Common myeloid progenitor, CD34-positive (primary cell): ENCODE data around the gene GPLD1. TPM values are rescaled to one million over a fixed set of nuclear protein-coding genes. Genes with fewer than 3 reads are reported as not detected.

ENCODE experiments used
- CTCF ChIA-PET: fragments of 350-600 bp; sonication (Branson Sonifier 250); formaldehyde crosslinking; loops from one replicate; lab custom pipeline; 2021; ENCODE audit warnings: antibody characterized with exemption; lab: Charles Lee
- POLR2A ChIA-PET: fragments of 350-600 bp; sonication (Branson Sonifier 250); formaldehyde crosslinking; loops from one replicate; lab custom pipeline; 2021; ENCODE audit warnings: antibody characterized with exemption; lab: Charles Lee
- DNase-seq, 3 donors: peaks; one replicate each; pipeline versions ENCODE4 v3.0.0 to v3.0.0-alpha.2; 2013
- H3K27ac ChIP-seq, 2 experiments: 1 replicate in 1 of 2; 2 replicates in 1 of 2; pipeline ENCODE4 v1.7.0; 2013; ENCODE audit warnings: inconsistent platforms in 2 of 2, low read length in 2 of 2, mild to moderate bottlenecking in 2 of 2, low read depth in 1 of 2, moderate library complexity in 1 of 2; ENCODE audit not compliant: severe bottlenecking in 2 of 2, insufficient read depth in 1 of 2, poor library complexity in 1 of 2
- H3K27me3 ChIP-seq, 5 experiments: replicated peaks in 2 of 5; 1 replicate in 3 of 5; 2 replicates in 2 of 5; pipeline versions ENCODE4 v1.6.1 to v1.7.0; 2013; ENCODE audit warnings: low read length in 4 of 5, mild to moderate bottlenecking in 2 of 5, moderate library complexity in 2 of 5, inconsistent platforms in 1 of 5; ENCODE audit not compliant: insufficient read depth in 5 of 5, control insufficient read depth in 4 of 5
- H3K36me3 ChIP-seq, 4 experiments: 1 replicate in 2 of 4; 2 replicates in 2 of 4; pipeline versions ENCODE4 v1.6.1 to v1.7.0; 2013; ENCODE audit warnings: low read length in 3 of 4, control low read depth in 1 of 4, mild to moderate bottlenecking in 1 of 4; ENCODE audit not compliant: control insufficient read depth in 4 of 4, insufficient read depth in 4 of 4
- H3K4me1 ChIP-seq, 4 experiments: 1 replicate in 3 of 4; 2 replicates in 1 of 4; pipeline versions ENCODE4 v1.6.1 to v1.7.1; 2013; ENCODE audit warnings: low read length in 3 of 4, mild to moderate bottlenecking in 3 of 4, control low read depth in 1 of 4, inconsistent platforms in 1 of 4, moderate library complexity in 1 of 4; ENCODE audit not compliant: control insufficient read depth in 4 of 4, insufficient read depth in 4 of 4; ENCODE audit errors: control extremely low read depth in 1 of 4
- H3K4me3 ChIP-seq, 7 experiments: 1 replicate in 4 of 7; 2 replicates in 3 of 7; pipeline versions ENCODE4 v1.5.1 to v1.7.0; 2013; ENCODE audit warnings: mild to moderate bottlenecking in 7 of 7, low read length in 6 of 7, moderate library complexity in 6 of 7, inconsistent platforms in 2 of 7, low read depth in 2 of 7, control low read depth in 1 of 7; ENCODE audit not compliant: insufficient read depth in 4 of 7, control insufficient read depth in 1 of 7; ENCODE audit errors: extremely low read depth in 1 of 7
- H3K9me3 ChIP-seq, 5 experiments: 1 replicate in 4 of 5; 2 replicates in 1 of 5; pipeline versions ENCODE4 v1.6.1 to v1.7.1; 2013; ENCODE audit warnings: low read length in 4 of 5, mild to moderate bottlenecking in 2 of 5, inconsistent platforms in 1 of 5, low read depth in 1 of 5, moderate library complexity in 1 of 5; ENCODE audit not compliant: control insufficient read depth in 4 of 5, insufficient read depth in 2 of 5; ENCODE audit errors: control extremely low read depth in 1 of 5
- WGBS: methylation state at CpG from one replicate; pipeline ENCODE4 v1.1.5; 2013; ENCODE audit not compliant: insufficient coverage; 5-methylcytosine and 5-hydroxymethylcytosine counted together
- polyA plus RNA-seq: library from polyadenylated mRNA; unstranded; fragments of 120-200 nt; gene quantifications from one replicate; pipeline ENCODE4 v1.2.1, GENCODE V29; 2013

Gene GPLD1
- 2.7 TPM for polyA plus RNA-seq

GRCh38 chr6:24489470-24489869 is at the start of gene GPLD1:
TSS of gene GPLD1 (minus strand) at chr6:24489578. CDS start at chr6:24489511, 67 bp downstream.
- no peaks in the 10 kb centered on the region for H3K27me3 ChIP-seq
- no peaks in the 10 kb centered on the region for H3K9me3 ChIP-seq
- ChIA-PET CTCF (no interaction called here), POLR2A (no interaction called here)
- DNase-seq: no peak
- peaks cover 5 to 13% (median 6%) of the 10 kb centered on the region in 4 experiments for H3K4me1 ChIP-seq
- H3K27ac ChIP-seq: no peak within 1 kb of the TSS
- WGBS: 96% methylated on average over 3 of the region's 6 CpGs
- no peaks in the 10 kb centered on the region for H3K36me3 ChIP-seq
- no peak within 1 kb of the TSS for H3K4me3 ChIP-seq

- 98% methylated on average over 6 of the region's 8 CpGs for WGBS
- H3K36me3 ChIP-seq: peaks cover 0 to 24% (median 18%) of the 10 kb centered on the region in 4 experiments
- no peaks in the 10 kb centered on the region for H3K4me1 ChIP-seq
- no peaks in the 10 kb centered on the region for H3K9me3 ChIP-seq
- H3K4me3 ChIP-seq: no peak overlapping the region
- no peak overlapping the region for H3K27ac ChIP-seq
- ChIA-PET CTCF (interaction anchor here (0.8 to 1.3 kb wide), 4 partner anchors 9 to 42 kb away, joined by 3 read pairs; no protein-coding TSS in a partner anchor), POLR2A (no interaction called here)
- no peak for DNase-seq
- H3K27me3 ChIP-seq: no peaks in the 10 kb centered on the region
These were observed 48.5 kb upstream of the GPLD1 start for GRCh38 chr6:24537771-24538385.

GRCh38 chr6:24537082-24537699 is 47.8 kb upstream of the GPLD1 start:
- Histone ChIP-seq H3K4me3 (no peak overlapping the region), H3K9me3 (no peaks in the 10 kb centered on the region), H3K27ac (no peak overlapping the region), H3K4me1 (no peaks in the 10 kb centered on the region), H3K36me3 (peaks cover under 1 to 28% (median 23%) of the 10 kb centered on the region in 4 experiments), H3K27me3 (no peaks in the 10 kb centered on the region)
- 97% methylated on average over 6 of the region's 8 CpGs for WGBS
- POLR2A ChIA-PET: no interaction called here
- DNase-seq: no peak
- CTCF ChIA-PET: interaction anchor here (1.3 kb wide), 1 partner anchor 10 kb away, joined by 3 read pairs; no protein-coding TSS in a partner anchor

- Histone ChIP-seq H3K27me3 (no peaks in the 10 kb centered on the region), H3K9me3 (no peaks in the 10 kb centered on the region), H3K4me3 (no peak overlapping the region), H3K4me1 (no peaks in the 10 kb centered on the region), H3K36me3 (peaks cover 4 to 35% (median 25%) of the 10 kb centered on the region in 4 experiments), H3K27ac (no peak overlapping the region)
- DNase-seq: no peak
- ChIA-PET CTCF (no interaction called here), POLR2A (no interaction called here)
- WGBS: 97% methylated on average over 3 of the region's 4 CpGs
These were observed 47.1 kb upstream of the GPLD1 start for GRCh38 chr6:24536466-24536865.

GRCh38 chr6:24535210-24535609 is 45.8 kb upstream of the GPLD1 start:
- ChIA-PET CTCF (no interaction called here), POLR2A (no interaction called here)
- Histone ChIP-seq H3K27me3 (no peaks in the 10 kb centered on the region), H3K36me3 (peaks cover 4 to 44% (median 29%) of the 10 kb centered on the region in 4 experiments), H3K4me3 (no peak overlapping the region), H3K4me1 (no peaks in the 10 kb centered on the region), H3K27ac (no peak overlapping the region), H3K9me3 (no peaks in the 10 kb centered on the region)
- 100% methylated on average over 2 of the region's 3 CpGs for WGBS
- DNase-seq: no peak

DNA sequence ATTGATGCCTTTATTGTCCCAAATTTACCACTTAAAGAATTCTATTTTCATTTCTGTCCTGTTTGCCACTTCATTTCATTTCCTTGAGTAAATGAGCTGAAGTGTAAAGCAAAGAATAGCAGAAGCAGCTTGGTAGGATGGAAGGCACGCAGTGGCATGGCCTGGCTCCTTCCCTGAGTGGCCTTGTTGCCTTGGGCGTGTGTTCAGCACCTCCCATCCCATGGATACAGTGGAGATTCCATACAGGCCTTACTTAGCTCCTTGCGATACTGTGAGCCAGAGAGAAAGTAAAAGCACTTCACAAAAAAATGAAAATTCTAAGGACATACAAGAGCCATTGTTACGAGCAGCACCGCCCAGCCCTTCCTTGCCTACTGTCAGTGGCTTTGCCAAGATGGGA is 45.0 kb upstream of the GPLD1 start:
- H3K9me3 ChIP-seq: no peaks in the 10 kb centered on the region
- no peak overlapping the region for H3K4me3 ChIP-seq
- no peak overlapping the region for H3K27ac ChIP-seq
- H3K36me3 ChIP-seq: peaks cover 5 to 44% (median 29%) of the 10 kb centered on the region in 4 experiments
- 100% methylated on average over 5 of the region's 5 CpGs for WGBS
- DNase-seq: no peak
- POLR2A ChIA-PET: interaction anchor here (0.5 kb wide), 1 partner anchor 1643 kb away, joined by 3 read pairs; no protein-coding TSS in a partner anchor
- no peaks in the 10 kb centered on the region for H3K4me1 ChIP-seq
- H3K27me3 ChIP-seq: no peaks in the 10 kb centered on the region
- CTCF ChIA-PET: no interaction called here

DNA sequence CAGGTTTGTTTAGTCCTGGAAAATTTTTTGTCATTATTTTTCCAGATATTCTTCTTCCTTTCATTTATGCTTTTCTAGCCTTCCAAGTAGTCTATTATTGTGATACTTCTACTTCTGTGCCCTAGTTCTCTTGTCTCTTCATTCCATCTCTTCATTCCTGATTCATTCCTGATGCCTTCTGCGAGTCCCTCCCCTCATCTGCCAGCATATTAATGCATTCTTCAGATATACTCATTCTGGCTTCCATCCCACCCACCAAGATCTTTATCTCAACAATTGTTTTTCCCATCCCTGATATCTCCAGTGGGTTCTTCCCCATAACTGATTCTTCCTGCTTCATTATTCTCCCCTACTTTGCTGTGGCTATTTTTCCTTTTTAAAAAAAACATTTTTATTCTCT is 40.6 kb upstream of the GPLD1 start:
- WGBS: 100% methylated on average over 1 of the region's 1 CpG
- Histone ChIP-seq H3K9me3 (no peaks in the 10 kb centered on the region), H3K36me3 (peaks cover 6 to 42% (median 26%) of the 10 kb centered on the region in 4 experiments), H3K4me1 (no peaks in the 10 kb centered on the region), H3K27me3 (no peaks in the 10 kb centered on the region), H3K4me3 (no peak overlapping the region), H3K27ac (no peak overlapping the region)
- DNase-seq: no peak
- ChIA-PET CTCF (no interaction called here), POLR2A (no interaction called here)
